Endothelial cell of umbilical vein (primary cell): ENCODE measurements around the gene TNFRSF21. TPM values are rescaled to one million over a fixed set of nuclear protein-coding genes. Genes with fewer than 3 reads are reported as not detected.
"Not testable (repeated sequence)": the region's sequence is repeated elsewhere in the genome, so short reads cannot be mapped to it uniquely, and the experiment has no call there.

Source experiments
- BruUV-seq: library from RNA; stranded (reverse); fragments of 400-500 nt; replicated peaks from 2 replicates; lab custom pipeline; 2021; lab: Mats Ljungman, UMichigan
- CTCF ChIA-PET: fragments of 300-600, 350-600 bp; sonication (Branson Sonifier 250); formaldehyde crosslinking; loops from one replicate; lab custom pipeline; 2021; ENCODE audit warnings: antibody characterized with exemption, inconsistent platforms; lab: Charles Lee
- POLR2A ChIA-PET: fragments of 300-600, 350-600 bp; sonication (Branson Sonifier 250); formaldehyde crosslinking; loops from one replicate; lab custom pipeline; 2021; ENCODE audit warnings: antibody characterized with exemption, inconsistent platforms; lab: Charles Lee
- DNase-seq: peaks from one replicate; pipeline ENCODE4 v3.0.0-alpha.2; 2011; ENCODE audit warnings: low read depth, low spot score
- FAIRE-seq: peaks from 2 replicates; lab custom pipeline; 2011; peaks lifted over from hg19 to GRCh38; lab: Jason Lieb, UNC
- H2AFZ ChIP-seq: 2 replicates; pipeline ENCODE4 v1.6.0; 2012; ENCODE audit warnings: low read depth, low read length, control low read depth, inconsistent platforms
- H3K27ac ChIP-seq: 2 replicates; pipeline ENCODE4 v1.5.1; 2011; ENCODE audit warnings: low read depth, mild to moderate bottlenecking, control low read depth, low read length, moderate library complexity; ENCODE audit not compliant: insufficient read depth
- H3K27me3 ChIP-seq, 2 experiments: 2 replicates each; pipeline versions ENCODE4 v1.6.0 to v1.6.1; 2011; ENCODE audit warnings: low read length in 2 of 2, mixed read lengths in 1 of 2; ENCODE audit not compliant: control insufficient read depth in 2 of 2, insufficient read depth in 2 of 2
- H3K36me3 ChIP-seq, 2 experiments: 2 replicates in 1 of 2; 3 replicates in 1 of 2; pipeline ENCODE4 v1.5.1; 2011; ENCODE audit warnings: low read length in 2 of 2, mild to moderate bottlenecking in 1 of 2, moderate library complexity in 1 of 2; ENCODE audit not compliant: control insufficient read depth in 2 of 2, insufficient read depth in 2 of 2; ENCODE audit errors: extremely low read depth in 1 of 2
- H3K4me1 ChIP-seq: 3 replicates; pipeline ENCODE4 v1.5.1; 2011; ENCODE audit warnings: mild to moderate bottlenecking, low read length; ENCODE audit not compliant: control insufficient read depth, insufficient read depth; ENCODE audit errors: extremely low read depth
- H3K4me2 ChIP-seq: 2 replicates; pipeline ENCODE4 v1.6.1; 2011; ENCODE audit warnings: low read length, control low read depth, mixed read lengths; ENCODE audit not compliant: insufficient read depth
- H3K4me3 ChIP-seq, 3 experiments: fragments of 200-600 bp in 1 of 3; sonication (generic), shearing (Covaris generic) in 1 of 3; replicated peaks in 1 of 3; 2 replicates each; pipeline ENCODE4 v1.5.1; 2011 to 2016; ENCODE audit warnings: control low read depth in 3 of 3, low read length in 3 of 3, mild to moderate bottlenecking in 2 of 3, inconsistent platforms in 1 of 3, low read depth in 1 of 3, moderate library complexity in 1 of 3; ENCODE audit not compliant: insufficient read depth in 1 of 3
- H3K79me2 ChIP-seq: 2 replicates; pipeline ENCODE4 v1.6.0; 2012; ENCODE audit warnings: low read length, inconsistent platforms; ENCODE audit not compliant: control insufficient read depth, insufficient read depth
- H3K9ac ChIP-seq: replicated peaks from 2 replicates; pipeline ENCODE3; 2011; ENCODE audit warnings: low read length, control low read depth; ENCODE audit not compliant: insufficient read depth; ENCODE audit errors: extremely low read depth
- H3K9me1 ChIP-seq: replicated peaks from 3 replicates; pipeline ENCODE4 v1.6.0; 2011; ENCODE audit warnings: mild to moderate bottlenecking, low read length; ENCODE audit not compliant: control insufficient read depth, insufficient read depth; ENCODE audit errors: extremely low read depth
- H3K9me3 ChIP-seq: replicated peaks from 2 replicates; pipeline ENCODE4 v1.5.1; 2012; ENCODE audit warnings: low read length, inconsistent platforms; ENCODE audit not compliant: control insufficient read depth, insufficient read depth
- H4K20me1 ChIP-seq: replicated peaks from 2 replicates; pipeline ENCODE3; 2011; ENCODE audit warnings: mild to moderate bottlenecking, low read length; ENCODE audit not compliant: control insufficient read depth, insufficient read depth; ENCODE audit errors: extremely low read depth
- EZH2 ChIP-seq: IDR thresholded peaks from 2 replicates; pipeline ENCODE4 v1.6.1; 2012; ENCODE audit warnings: borderline replicate concordance, low read depth, mild to moderate bottlenecking, moderate library complexity, low read length, inconsistent platforms; ENCODE audit not compliant: severe bottlenecking
- GATA2 ChIP-seq: IDR thresholded peaks from 2 replicates; pipeline ENCODE4 v1.7.0; 2011; ENCODE audit warnings: low read depth, mild to moderate bottlenecking, moderate library complexity, mixed read lengths, low read length; ENCODE audit not compliant: insufficient read length, insufficient read depth
- MYC ChIP-seq: IDR thresholded peaks from one replicate; pipeline ENCODE4 v1.6.1; 2011; ENCODE audit warnings: mild to moderate bottlenecking, low read depth, low read length
- dilution Hi-C: fragments of 300-500 bp; cut with MboI; formaldehyde crosslinking; loops from one replicate; pipeline ENCODE4 v1.15.0; 2019; ENCODE audit warnings: low sequenced_read_pairs; ENCODE audit not compliant: extremely low pct_ligation_motif_present
- intact Hi-C: fragments of 100-400 bp; cut with micrococcal nuclease; formaldehyde crosslinking; loops from one replicate; pipeline ENCODE4 v1.10.0; 2022
- polyA plus RNA-seq, 4 experiments: library from polyadenylated mRNA; depleted of rRNA in 3 of 4; stranded (reverse) in 3 of 4; unstranded in 1 of 4; fragments of >200 nt; gene quantifications; 2 replicates each; pipeline versions ENCODE4 v1.2.1 to v1.2.3, GENCODE V29; 2011 to 2012; ENCODE audit warnings: missing spikeins in 1 of 4
- total RNA-seq: library from RNA; stranded (reverse); gene quantifications from 2 replicates; pipeline ENCODE4 v1.2.3, GENCODE V29; 2021

Gene TNFRSF21
- total and polyA plus RNA-seq, 2 donors (not counting 3 experiments of a cell fraction or from before 2014, with no cell fraction given), result 26.0 to 40.6 TPM

DNA sequence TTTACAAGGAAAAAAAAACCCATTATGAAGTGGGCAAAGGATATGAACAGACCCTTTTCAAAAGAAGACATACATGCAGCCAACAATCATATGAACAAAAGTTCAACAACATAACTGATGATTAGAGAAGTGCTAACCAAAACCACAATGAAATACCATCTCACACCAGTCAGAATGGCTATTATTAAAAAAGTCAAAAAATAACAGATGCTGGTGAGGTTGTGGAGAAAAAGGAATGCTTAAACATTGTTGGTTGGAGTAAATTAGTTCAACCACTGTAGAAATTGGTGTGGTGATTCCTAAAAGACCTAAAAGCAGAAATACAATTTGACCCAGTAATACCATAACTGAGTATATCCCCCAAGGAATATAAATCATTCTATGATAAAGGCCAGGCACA is 86.5 kb downstream of the TNFRSF21 start:
- H3K9ac ChIP-seq, H4K20me1 ChIP-seq, H3K9me1 ChIP-seq, BruUV-seq, H3K4me3 ChIP-seq, intact Hi-C loops, H3K27ac ChIP-seq, H3K79me2 ChIP-seq, H3K4me1 ChIP-seq, CTCF ChIA-PET, dilution Hi-C loops, H3K4me2 ChIP-seq, DNase-seq, POLR2A ChIA-PET, H2AFZ ChIP-seq, FAIRE-seq, H3K27me3 ChIP-seq, H3K36me3 ChIP-seq, H3K9me3 ChIP-seq: not testable (repeated sequence)

DNA sequence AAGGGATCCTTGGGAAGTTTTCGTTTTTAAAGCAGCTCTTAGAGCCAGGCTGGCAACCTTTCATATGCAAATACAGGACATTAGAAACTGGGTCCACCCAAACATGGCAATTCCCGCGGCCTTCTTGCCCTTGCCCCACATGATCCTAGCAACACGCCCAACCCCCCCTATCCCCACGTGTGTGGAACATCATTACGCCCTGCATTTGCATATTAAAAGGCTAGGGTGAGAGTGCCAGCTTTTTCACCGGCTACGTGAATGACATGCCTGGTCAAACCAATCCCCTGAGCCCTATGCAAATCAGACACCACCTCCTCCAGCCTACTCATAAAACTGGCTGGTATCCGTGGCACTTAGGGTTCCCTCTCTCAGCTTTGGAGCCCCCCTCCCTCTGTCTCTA is 88.1 kb downstream of the TNFRSF21 start:
- H3K4me2 ChIP-seq, result no peak overlapping the region
- no TSS peak for BruUV-seq
- no peak overlapping the region for H3K9ac ChIP-seq
- H4K20me1 ChIP-seq, result no peaks in the 10 kb centered on the region
- no peak for FAIRE-seq
- dilution Hi-C loops, result no loop called here
- no peaks in the 10 kb centered on the region for H3K36me3 ChIP-seq
- CTCF ChIA-PET, result interaction anchor here (1.5 kb wide), 1 partner anchor 21 kb away, joined by 3 read pairs; no protein-coding TSS in a partner anchor
- no peaks in the 10 kb centered on the region for H3K79me2 ChIP-seq
- H3K9me3 ChIP-seq, result no peaks in the 10 kb centered on the region
- H3K9me1 ChIP-seq, result no peaks in the 10 kb centered on the region
- H3K27ac ChIP-seq, result no peak overlapping the region
- POLR2A ChIA-PET, result no interaction called here
- H3K4me3 ChIP-seq, result no peak overlapping the region
- no peak for DNase-seq
- no peaks in the 10 kb centered on the region for H3K27me3 ChIP-seq
- no peak overlapping the region for H2AFZ ChIP-seq
- intact Hi-C loops, result no loop called here
- TF ChIP-seq EZH2, result no peak
- TF ChIP-seq MYC, result no peak
- TF ChIP-seq GATA2, result no peak
- H3K4me1 ChIP-seq, result no peaks in the 10 kb centered on the region
